GM12892 (cell line): ENCODE results near the gene RFXAP.

ENCODE experiments used
- POLR2A ChIP-seq: IDR thresholded peaks from 2 replicates; pipeline ENCODE4 v1.6.1; 2011; ENCODE audit warnings: low read depth, low read length, control low read depth
- POLR2AphosphoS5 ChIP-seq: IDR thresholded peaks from 2 replicates; pipeline ENCODE4 v1.6.1; 2011; ENCODE audit warnings: low read depth, low read length, control low read depth

- TF ChIP-seq POLR2AphosphoS5 (no peak), POLR2A (no peak)
Observed at GRCh38 chr13:36837354-36838092, 18.5 kb downstream of the RFXAP start.
